Bone marrow (tissue), 2 donors: ENCODE data around the gene QRICH2.
"Not testable (repeated sequence)": the region's sequence is repeated elsewhere in the genome, so short reads cannot be mapped to it uniquely, and the experiment has no call there.

Experiments used
- DNase-seq, 2 donors: peaks; one replicate each; lab custom pipeline; 2025; lab: John Stamatoyannopoulos, UW

QRICH2 gene

GRCh38 chr17:76278268-76278908 is 29.7 kb downstream of the QRICH2 start:
- DNase-seq: no peak

DNA sequence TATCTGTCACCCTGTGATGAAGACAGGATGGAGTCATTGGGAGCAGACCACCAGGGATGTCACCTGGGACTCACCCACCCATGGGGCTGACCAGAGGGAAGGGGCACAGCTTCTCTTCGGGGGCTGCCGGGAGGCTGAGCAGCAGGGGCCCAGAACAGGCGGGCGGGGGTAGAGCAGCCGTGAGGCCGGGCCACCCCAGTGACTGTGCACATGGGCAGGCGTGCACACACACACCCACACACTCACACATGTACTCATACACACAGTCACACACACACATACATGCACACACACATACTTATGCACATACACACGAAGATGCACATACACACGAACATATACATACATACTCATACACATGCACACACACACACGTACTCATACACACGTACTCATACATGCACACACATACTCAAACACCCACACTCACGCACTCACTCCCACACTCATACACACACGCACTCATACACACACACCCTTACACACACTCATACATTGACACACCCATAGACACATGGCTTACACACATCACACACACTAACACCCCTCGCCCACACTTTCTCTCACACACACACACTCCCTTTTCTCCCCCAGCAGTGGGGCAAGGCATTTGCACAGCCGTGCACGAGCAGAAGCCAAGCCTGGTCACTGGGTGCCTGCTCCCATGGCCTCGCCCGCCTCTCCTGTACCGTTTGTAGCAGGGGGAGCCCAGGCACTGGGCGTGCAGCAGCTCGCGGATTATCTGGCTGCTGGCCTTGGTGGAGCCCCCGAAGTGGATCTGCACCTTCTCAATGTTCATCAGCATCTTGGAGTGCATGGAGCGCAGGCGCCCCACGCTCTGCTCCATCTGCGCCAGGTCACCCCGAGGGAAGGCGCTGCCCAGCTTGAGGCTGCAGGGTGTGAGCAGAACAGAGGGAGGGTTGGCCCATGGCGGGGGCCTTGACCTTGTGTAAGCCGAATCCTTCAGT is 30.5 kb downstream of the QRICH2 start:
- no peak for DNase-seq

GRCh38 chr17:76276461-76277299 is 31.4 kb downstream of the QRICH2 start:
- no peak for DNase-seq

- DNase-seq: no peak
Observed at GRCh38 chr17:76276069-76276431, 32.0 kb downstream of the QRICH2 start.

- DNase-seq: no peak
Observed at GRCh38 chr17:76275382-76276068, 32.6 kb downstream of the QRICH2 start.

DNA sequence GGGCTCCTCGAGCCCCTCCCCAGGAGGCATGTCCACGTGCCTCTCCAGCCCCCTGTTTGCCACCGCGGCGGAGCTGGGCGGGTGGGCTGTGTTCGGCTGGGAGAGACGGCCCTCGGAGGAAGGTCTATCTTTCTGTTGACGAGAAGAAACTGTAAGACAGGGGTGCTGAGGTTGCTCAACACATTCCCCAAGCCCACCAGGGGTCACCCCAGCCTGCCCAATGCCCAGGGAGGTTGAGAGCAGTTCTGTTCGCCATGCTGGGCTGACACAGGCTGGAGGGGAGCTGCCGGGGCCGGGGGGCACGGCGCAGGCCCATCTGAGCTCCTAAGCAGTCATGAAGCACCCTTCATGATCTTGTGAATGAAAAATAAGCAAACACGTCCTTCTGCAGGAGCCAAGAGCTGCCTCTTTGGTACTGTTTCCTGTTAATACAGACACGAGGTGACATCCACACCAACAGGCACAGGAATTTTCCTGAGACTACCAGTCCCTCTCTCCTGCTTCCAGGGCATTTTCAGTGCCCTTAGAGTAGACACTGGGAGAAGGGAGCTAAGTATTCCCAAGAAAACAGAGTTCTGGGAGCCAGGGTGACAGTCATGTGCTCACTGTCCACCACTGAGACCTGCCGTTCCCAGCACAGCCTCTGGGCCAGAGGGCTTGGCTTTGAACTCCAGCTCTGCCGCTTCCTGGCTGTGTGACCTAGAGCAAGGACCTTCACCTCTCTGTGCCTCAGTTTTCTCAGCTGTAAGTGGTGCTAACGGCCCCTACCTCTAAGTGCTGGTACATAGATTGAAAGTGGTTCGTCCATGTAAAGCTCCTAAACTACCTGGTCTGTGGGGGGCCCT is 33.7 kb downstream of the QRICH2 start:
- no peak for DNase-seq

DNA sequence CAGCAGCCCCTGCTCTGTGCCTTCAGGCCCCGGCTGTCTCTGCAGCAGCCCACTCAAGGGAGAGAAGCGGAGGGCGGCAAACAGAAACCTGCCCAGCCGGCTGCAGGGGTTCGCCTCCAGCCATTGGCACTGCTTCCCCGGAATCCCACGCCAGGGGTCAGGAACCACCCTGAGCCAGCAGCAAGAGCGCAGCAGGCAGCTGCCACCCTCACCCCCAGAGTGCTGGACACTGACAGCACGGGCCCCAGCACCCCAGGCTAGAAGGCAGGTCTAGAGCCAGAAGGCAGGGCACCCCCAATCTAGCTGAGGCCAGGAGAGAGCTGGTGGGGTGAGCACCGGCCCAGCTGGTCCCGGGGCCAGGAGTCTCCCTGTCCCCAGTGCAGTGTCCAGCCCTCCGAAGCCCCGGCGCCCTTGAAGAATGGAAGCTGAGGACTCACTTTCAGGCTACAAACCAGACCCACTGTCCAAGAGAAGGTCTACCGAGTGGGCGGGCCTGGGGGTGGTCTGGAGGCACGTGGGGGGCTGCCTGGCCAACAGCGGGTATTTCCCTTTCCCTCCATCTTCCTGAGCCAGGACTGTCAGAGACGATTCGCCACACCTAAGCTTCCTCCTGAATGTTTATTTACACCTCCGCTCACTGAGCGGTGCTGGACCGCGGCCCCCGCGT is 34.5 kb downstream of the QRICH2 start:
- DNase-seq: no peak

GRCh38 chr17:76272541-76273444 is 35.3 kb downstream of the QRICH2 start:
- peak; percentile 3 to 19 for DNase-seq

- no peak for DNase-seq
Observed at GRCh38 chr17:76271669-76272540, 36.2 kb downstream of the QRICH2 start.

- DNase-seq: no peak
Observed at GRCh38 chr17:76270770-76271668, 37.1 kb downstream of the QRICH2 start.

- DNase-seq: no peak
Observed at GRCh38 chr17:76270127-76270592, 37.9 kb downstream of the QRICH2 start.

DNA sequence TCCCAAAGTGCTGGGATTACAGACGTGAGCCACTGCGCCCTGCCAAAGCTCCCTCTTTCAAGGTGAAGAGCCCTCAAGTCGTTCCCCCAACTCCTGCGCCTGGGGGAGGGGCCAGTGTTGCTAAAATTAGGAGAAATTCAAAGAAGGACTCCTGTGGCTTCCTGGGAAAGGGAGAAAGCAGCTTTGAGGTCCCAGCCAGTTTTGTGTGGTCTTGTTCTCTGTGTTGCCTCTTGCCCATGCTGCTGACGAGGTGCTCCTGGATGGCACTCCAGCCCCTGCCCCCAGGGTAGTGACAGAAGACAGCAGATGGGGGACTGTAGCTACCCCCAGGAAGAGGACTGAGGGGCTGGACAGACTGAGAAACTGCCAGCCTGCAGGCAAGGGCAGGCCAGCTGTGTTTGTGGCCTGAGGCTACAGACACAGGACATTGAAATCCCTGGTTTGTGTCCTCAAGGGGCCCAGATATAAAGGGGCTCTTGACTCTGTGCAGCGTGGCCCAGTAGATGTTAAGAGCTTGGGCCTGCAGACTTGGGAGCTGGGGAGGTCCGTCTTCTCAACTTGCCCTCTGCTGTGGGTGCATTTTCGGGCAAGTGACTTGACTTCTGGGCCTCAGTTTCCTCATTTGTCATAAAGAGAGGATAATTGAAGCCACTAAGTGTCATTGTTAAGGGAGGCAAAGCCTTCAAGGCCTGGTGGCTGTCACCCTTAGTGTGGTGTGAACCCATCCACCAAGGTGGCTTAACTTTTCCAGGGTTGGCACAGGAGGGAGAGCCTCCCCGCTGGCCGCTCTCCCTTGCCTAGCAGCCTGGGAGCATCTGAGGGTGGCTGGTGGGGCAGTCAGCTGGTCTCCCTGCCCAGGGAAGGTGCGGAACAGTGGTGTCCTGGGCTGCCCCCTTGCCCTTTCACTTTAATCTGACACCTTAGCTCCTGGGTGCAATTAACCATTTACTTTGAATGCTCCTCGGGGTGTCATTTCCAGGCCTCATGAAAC is 38.8 kb downstream of the QRICH2 start:
- no peak for DNase-seq

- peak; percentile 69 to 78 for DNase-seq
Observed at GRCh38 chr17:76268015-76268749, 39.9 kb downstream of the QRICH2 start.

DNA sequence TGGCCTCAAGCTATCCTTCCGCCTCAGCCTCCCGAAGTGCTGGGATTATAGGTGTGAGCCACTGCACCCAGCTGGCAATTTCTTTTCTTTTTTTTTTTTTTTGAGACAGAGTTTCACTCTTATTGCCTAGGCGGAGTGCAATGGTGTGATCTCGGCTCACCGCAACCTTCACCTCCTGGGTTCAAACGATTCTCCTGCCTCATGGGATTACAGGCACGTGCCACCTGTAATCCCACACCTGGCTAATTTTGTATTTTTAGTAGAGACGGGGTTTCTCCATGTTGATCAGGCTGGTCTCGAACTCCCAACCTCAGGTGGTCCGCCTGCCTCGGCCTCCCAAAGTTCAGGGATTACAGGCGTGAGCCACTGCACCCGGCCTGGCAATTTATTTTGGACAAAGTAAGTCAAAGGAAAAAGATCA is 40.5 kb downstream of the QRICH2 start:
- not testable (repeated sequence) for DNase-seq

- no peak for DNase-seq
Observed at GRCh38 chr17:76267051-76267576, 41.0 kb downstream of the QRICH2 start.
